Testis (tissue), 3 donors: ENCODE data around the gene AGPAT1. TPM values are rescaled to one million over a fixed set of nuclear protein-coding genes. Genes with fewer than 3 reads are reported as not detected.

Source experiments
- DNase-seq: peaks from one replicate; pipeline ENCODE4 v3.0.0-alpha.2; 2019
- H3K27ac ChIP-seq, 2 donors: fragments of 200-600 bp; sonication (generic); one replicate each; pipeline ENCODE4 v1.5.1; 2019
- H3K27me3 ChIP-seq: fragments of 200-600 bp; sonication (generic); one replicate; pipeline ENCODE4 v1.5.1; 2019
- H3K36me3 ChIP-seq: fragments of 200-600 bp; sonication (generic); one replicate; pipeline ENCODE4 v1.5.1; 2017; ENCODE audit warnings: low read depth; ENCODE audit errors: missing control alignments
- H3K4me1 ChIP-seq: fragments of 200-600 bp; sonication (generic); one replicate; pipeline ENCODE4 v1.5.1; 2019
- H3K4me3 ChIP-seq, 2 donors: fragments of 200-600 bp; sonication (generic); one replicate each; pipeline ENCODE4 v1.5.1; 2017 to 2019
- H3K9me3 ChIP-seq: fragments of 200-600 bp; sonication (generic); one replicate; pipeline ENCODE4 v1.5.1; 2017
- CTCF ChIP-seq, 3 experiments: fragments of 450-650 bp in 2 of 3; fragments of 200-600 bp in 1 of 3; sonication (generic) in 1 of 3; IDR thresholded peaks; one replicate each; pipeline ENCODE4 v1.5.1; 2016 to 2019; ENCODE audit warnings: antibody characterized with exemption in 3 of 3, mild to moderate bottlenecking in 2 of 3, moderate library complexity in 1 of 3
- POLR2A ChIP-seq: fragments of 450-650 bp; IDR thresholded peaks from one replicate; pipeline ENCODE4 v1.6.1; 2017; ENCODE audit warnings: antibody characterized with exemption, mild to moderate bottlenecking, moderate library complexity
- WGBS, 2 donors: methylation state at CpG; one replicate each; pipeline ENCODE4 v1.1.5; 2018; 5-methylcytosine and 5-hydroxymethylcytosine counted together
- intact Hi-C: fragments of 100-400 bp; cut with DNase I; formaldehyde crosslinking; loops from one replicate; pipeline ENCODE4 v1.15.1; 2023; ENCODE audit warnings: low total_unique reads
- polyA plus RNA-seq: library from polyadenylated mRNA; stranded (reverse); fragments of 350-450 nt; fragmentation: Illumina TruSeq; extraction: RNeasy Lipid Tissue Mini Kit (QIAGEN cat#74804); gene quantifications from one replicate; pipeline ENCODE4 v1.2.3, GENCODE V29; 2014; ENCODE audit warnings: low read depth, low replicate concordance; ENCODE audit not compliant: insufficient read depth
- total RNA-seq, 2 donors: library from RNA; depleted of rRNA; stranded (reverse); fragments of >200 nt; gene quantifications; one replicate each; pipeline ENCODE4 v1.2.3, GENCODE V29; 2016

The AGPAT1 gene
- total and polyA plus RNA-seq, 3 donors from 2014 or later, result 107 to 158 (median 115) TPM

DNA sequence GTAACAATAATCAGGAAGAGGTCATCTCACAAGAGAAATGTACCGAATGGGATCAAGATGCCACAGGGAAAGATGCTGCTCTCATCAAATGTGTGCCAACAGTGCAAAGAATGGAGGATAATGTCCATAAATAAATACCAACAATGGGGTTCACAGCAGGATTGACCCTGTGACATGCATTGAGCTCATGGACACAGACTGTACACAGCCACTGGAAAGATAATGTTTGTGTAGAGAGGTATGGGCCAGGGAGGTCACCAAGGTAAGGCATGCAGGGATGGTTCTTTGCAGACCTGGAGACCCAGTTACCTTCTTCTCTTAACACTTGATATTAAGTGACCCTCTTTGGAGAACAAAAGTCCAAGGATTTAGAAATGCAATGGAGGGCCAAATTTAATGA, 1.5 kb downstream of the AGPAT1 start:
- no peak for TF ChIP-seq CTCF (IDR thresholded peaks at IDR 0.05)
- TF ChIP-seq POLR2A, result no peak
- H3K4me3 ChIP-seq, result no peak overlapping the region
- no peak overlapping the region for H3K27ac ChIP-seq
- H3K4me1 ChIP-seq, result peaks cover 33% of the 10 kb centered on the region
- intact Hi-C loops, result no loop called here
- H3K9me3 ChIP-seq, result no peaks in the 10 kb centered on the region
- WGBS, 2 donors, result 80 to 88% methylated on average over 1 of the region's 1 CpG
- no peaks in the 10 kb centered on the region for H3K36me3 ChIP-seq
- DNase-seq, result no peak
- no peaks in the 10 kb centered on the region for H3K27me3 ChIP-seq

DNA sequence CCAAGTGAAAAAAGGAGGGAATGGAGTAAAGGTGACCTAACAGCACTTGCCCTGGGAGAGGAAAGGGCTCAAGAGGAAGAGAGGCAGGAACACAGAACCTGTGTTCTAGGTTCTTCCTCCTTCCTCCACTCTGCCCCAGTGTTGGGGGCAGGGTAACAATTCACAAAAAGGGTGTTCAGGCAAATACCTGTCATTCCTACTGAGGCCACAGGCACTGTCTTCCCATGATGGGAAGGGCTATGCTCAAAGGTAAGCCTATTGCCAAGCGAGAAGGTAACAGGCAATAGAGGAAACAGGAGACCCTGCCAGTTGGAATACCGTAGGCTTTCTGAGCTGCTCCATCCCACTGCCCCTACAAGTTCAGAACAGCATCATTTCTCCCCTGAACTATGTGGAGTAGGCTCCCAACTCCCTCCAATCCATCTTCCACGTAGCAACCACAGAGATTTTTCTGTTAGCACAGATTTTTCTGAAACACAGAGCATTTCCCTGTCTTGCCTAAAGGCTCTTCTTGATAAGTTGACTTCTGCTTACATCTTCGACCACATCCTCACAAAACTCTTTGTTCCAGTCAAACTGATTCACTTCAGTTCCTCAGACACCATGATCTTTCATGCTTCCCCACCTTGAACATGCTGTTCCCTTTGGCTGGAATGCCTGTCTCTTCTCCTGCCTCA, 2.7 kb downstream of the AGPAT1 start:
- no peak for TF ChIP-seq CTCF (IDR thresholded peaks at IDR 0.05)
- no peaks in the 10 kb centered on the region for H3K27me3 ChIP-seq
- DNase-seq, result no peak
- H3K9me3 ChIP-seq, result no peaks in the 10 kb centered on the region
- H3K4me3 ChIP-seq, result no peak overlapping the region
- WGBS, 2 donors, result 78 to 81% methylated on average over 4 of the region's 4 CpGs
- H3K36me3 ChIP-seq, result no peaks in the 10 kb centered on the region
- peaks cover 33% of the 10 kb centered on the region for H3K4me1 ChIP-seq
- intact Hi-C loops, result no loop called here
- no peak overlapping the region for H3K27ac ChIP-seq

- DNase-seq, result no peak
- Histone ChIP-seq H3K27ac (no peak overlapping the region), H3K9me3 (no peaks in the 10 kb centered on the region), H3K36me3 (no peaks in the 10 kb centered on the region), H3K4me1 (peaks cover 22% of the 10 kb centered on the region), H3K27me3 (no peaks in the 10 kb centered on the region), H3K4me3 (no peak overlapping the region)
- 92 to 95% methylated on average over 6 of the region's 6 CpGs for WGBS, 2 donors
- TF ChIP-seq CTCF (IDR thresholded peaks at IDR 0.05) (no peak), POLR2A (no peak)
- intact Hi-C loops, result no loop called here
These were observed 4.7 kb downstream of the AGPAT1 start for GRCh38 chr6:32171234-32171633.

DNA sequence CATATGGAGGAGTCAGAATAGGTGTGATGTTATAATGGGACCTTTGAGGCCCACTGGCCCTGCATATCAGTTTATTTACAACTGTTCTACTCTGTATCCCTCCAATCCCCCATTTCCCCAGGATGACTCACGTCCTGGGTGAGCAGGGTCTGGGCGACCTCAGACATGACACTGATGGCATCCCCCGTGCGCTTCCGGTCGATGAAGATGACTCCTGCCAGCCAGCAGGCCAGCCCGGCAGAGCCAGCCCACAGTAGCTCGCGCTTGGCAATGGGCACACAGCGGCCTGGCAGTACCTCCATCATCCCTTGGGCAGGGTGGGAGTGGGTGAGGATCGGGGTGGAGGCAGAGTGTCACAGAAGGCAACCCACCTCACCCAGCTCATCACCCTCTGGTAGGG, 5.6 kb downstream of the AGPAT1 start:
- H3K27me3 ChIP-seq, result no peaks in the 10 kb centered on the region
- no peak for TF ChIP-seq CTCF (IDR thresholded peaks at IDR 0.05)
- no peak for TF ChIP-seq POLR2A
- intact Hi-C loops, result no loop called here
- WGBS, 2 donors, result 91 to 95% methylated on average over 11 of the region's 11 CpGs
- no peaks in the 10 kb centered on the region for H3K36me3 ChIP-seq
- H3K4me3 ChIP-seq, result no peak overlapping the region
- H3K4me1 ChIP-seq, result peaks cover 20% of the 10 kb centered on the region
- no peaks in the 10 kb centered on the region for H3K9me3 ChIP-seq
- DNase-seq, result no peak
- H3K27ac ChIP-seq, result no peak overlapping the region
